ENCODE results near the gene C11orf68.
"Not testable (repeated sequence)": the region's sequence is repeated elsewhere in the genome, so short reads cannot be mapped to it uniquely, and the experiment has no call there.

C11orf68 gene

GRCh38 chr11:65960824-65961266, 42.0 kb upstream of the C11orf68 start:
- DNase-seq (ENCODE audit: extremely low read depth, low read depth): no peak
- no peak for TF ChIP-seq CTCF (IDR thresholded peaks at IDR 0.05; ENCODE audit: low read depth, low read length)

GRCh38 chr11:65958774-65959420, 40.0 kb upstream of the C11orf68 start:
- TF ChIP-seq CTCF (IDR thresholded peaks at IDR 0.05; ENCODE audit: low read depth, low read length): no peak
- no peak for DNase-seq (ENCODE audit: extremely low read depth, low read depth)

- TF ChIP-seq CTCF (IDR thresholded peaks at IDR 0.05; ENCODE audit: low read depth, low read length): no peak
- DNase-seq (ENCODE audit: extremely low read depth, low read depth): no peak
Observed at GRCh38 chr11:65958291-65958690, 39.4 kb upstream of the C11orf68 start.

- DNase-seq (ENCODE audit: extremely low read depth, low read depth): no peak
- no peak for TF ChIP-seq CTCF (IDR thresholded peaks at IDR 0.05; ENCODE audit: low read depth, low read length)
Observed at GRCh38 chr11:65954771-65955170, 35.9 kb upstream of the C11orf68 start.

GRCh38 chr11:65953471-65953870, 34.6 kb upstream of the C11orf68 start:
- DNase-seq (ENCODE audit: extremely low read depth, low read depth): no peak

GRCh38 chr11:65952052-65952521, 33.2 kb upstream of the C11orf68 start:
- TF ChIP-seq CTCF (IDR thresholded peaks at IDR 0.05; ENCODE audit: low read depth, low read length): no peak
- DNase-seq (ENCODE audit: extremely low read depth, low read depth): no peak

More at GRCh38 chr11:65953471-65953870, 34.6 kb upstream of the C11orf68 start:
- TF ChIP-seq CTCF (IDR thresholded peaks at IDR 0.05; ENCODE audit: low read depth, low read length): no peak

- not testable (repeated sequence) for DNase-seq (ENCODE audit: extremely low read depth, low read depth)
Observed at GRCh38 chr11:65951641-65952040, 32.8 kb upstream of the C11orf68 start.

GRCh38 chr11:65950711-65951110, 31.8 kb upstream of the C11orf68 start:
- DNase-seq (ENCODE audit: extremely low read depth, low read depth): not testable (repeated sequence)

All from AG09319 (cell line).